K562 (cell line): Measurements from ENCODE around the gene CCDC78. TPM values are rescaled to one million over a fixed set of nuclear protein-coding genes. Genes with fewer than 3 reads are reported as not detected.

ENCODE experiments used
- ATAC-seq: fragments of 200-7000 bp; cut with Tn5 transposase; 3 replicates; pipeline ENCODE4 v1.9.1; 2020; ENCODE audit warnings: moderate library complexity
- BruUV-seq: library from RNA; stranded (reverse); fragments of 400-500 nt; replicated peaks from 2 replicates; lab custom pipeline; 2021; lab: Mats Ljungman, UMichigan
- CTCF ChIA-PET: fragments of 300-600 bp; formaldehyde crosslinking; extraction: SDS; loops from one replicate; lab custom pipeline; 2021; ENCODE audit warnings: low intra/inter-chr PET ratio; lab: Yijun Ruan, JAX
- POLR2A ChIA-PET: fragments of 300-600, 350-650 bp; sonication (Branson Sonifier 250); formaldehyde crosslinking; extraction: SDS; loops from one replicate; lab custom pipeline; 2021; ENCODE audit warnings: antibody characterized with exemption, inconsistent platforms; lab: Yijun Ruan, JAX
- DNase-seq, 4 experiments: peaks; one replicate each; pipeline versions ENCODE4 v3.0.0 to v3.0.0-alpha.2; 2011 to 2018; ENCODE audit warnings: low spot score in 3 of 4, mixed read lengths in 3 of 4; ENCODE audit errors: extremely low read depth in 1 of 4
- FAIRE-seq: peaks from 2 replicates; lab custom pipeline; 2011; peaks lifted over from hg19 to GRCh38; lab: Jason Lieb, UNC
- H2AFZ ChIP-seq: 2 replicates; pipeline ENCODE4 v1.6.0; 2011; ENCODE audit warnings: low read depth, low read length, control low read depth, inconsistent platforms
- H3K27ac ChIP-seq: fragments of 200-600 bp; 3 replicates; pipeline ENCODE4 v1.8.0; 2011; ENCODE audit warnings: low read depth, mild to moderate bottlenecking, control low read depth, inconsistent platforms, low read length, moderate library complexity, mixed read lengths; ENCODE audit errors: extremely low read depth
- H3K27me3 ChIP-seq, 2 experiments: fragments of 300-600 bp in 1 of 2; 2 replicates in 1 of 2; 3 replicates in 1 of 2; pipeline versions ENCODE4 v1.6.0 to v1.8.0; 2011; ENCODE audit warnings: inconsistent platforms in 2 of 2, low read length in 2 of 2, mild to moderate bottlenecking in 1 of 2, mixed read lengths in 1 of 2, moderate library complexity in 1 of 2; ENCODE audit not compliant: control insufficient read depth in 2 of 2, insufficient read depth in 2 of 2
- H3K36me3 ChIP-seq: fragments of 300-600 bp; 3 replicates; pipeline ENCODE4 v1.8.0; 2011; ENCODE audit warnings: mild to moderate bottlenecking, low read length, inconsistent platforms; ENCODE audit not compliant: control insufficient read depth, insufficient read depth
- H3K4me1 ChIP-seq, 2 experiments: fragments of 200-600 bp in 1 of 2; replicated peaks in 1 of 2; 2 replicates in 1 of 2; 3 replicates in 1 of 2; pipeline versions ENCODE4 v1.5.1 to v1.8.0; 2011; ENCODE audit warnings: inconsistent platforms in 2 of 2, low read length in 2 of 2, mild to moderate bottlenecking in 1 of 2, mixed read lengths in 1 of 2, moderate library complexity in 1 of 2; ENCODE audit not compliant: control insufficient read depth in 2 of 2, insufficient read depth in 2 of 2
- H3K4me2 ChIP-seq: 2 replicates; pipeline ENCODE4 v1.6.1; 2011; ENCODE audit warnings: low read length, control low read depth, inconsistent platforms, mixed read lengths; ENCODE audit not compliant: insufficient read depth
- H3K4me3 ChIP-seq: fragments of 200-600 bp; sonication (generic), shearing (Covaris generic); 2 replicates; pipeline ENCODE4 v1.5.1; 2016; ENCODE audit warnings: control low read depth, inconsistent platforms
- H3K79me2 ChIP-seq: fragments of 200-600 bp; 3 replicates; pipeline ENCODE4 v1.8.0; 2011; ENCODE audit warnings: low read length, inconsistent platforms; ENCODE audit not compliant: control insufficient read depth, insufficient read depth
- H3K9ac ChIP-seq, 2 experiments: 2 replicates each; pipeline versions ENCODE4 v1.6.0 to v1.6.1; 2011; ENCODE audit warnings: low read depth in 2 of 2, low read length in 2 of 2, control low read depth in 1 of 2, inconsistent platforms in 1 of 2, mild to moderate bottlenecking in 1 of 2, mixed read lengths in 1 of 2; ENCODE audit not compliant: insufficient read depth in 1 of 2
- H3K9me1 ChIP-seq: one replicate; pipeline ENCODE4 v1.6.0; 2011; ENCODE audit warnings: inconsistent platforms, mild to moderate bottlenecking, low read length, moderate library complexity; ENCODE audit not compliant: control insufficient read depth, insufficient read depth
- H3K9me3 ChIP-seq: replicated peaks from 2 replicates; pipeline ENCODE4 v1.5.1; 2011; ENCODE audit warnings: low read depth, low read length, inconsistent platforms; ENCODE audit not compliant: control insufficient read depth, insufficient read depth
- H4K20me1 ChIP-seq: replicated peaks from 2 replicates; pipeline ENCODE4 v1.6.1; 2011; ENCODE audit warnings: low read length, inconsistent platforms, mixed read lengths; ENCODE audit not compliant: control insufficient read depth, insufficient read depth
- CREBBP ChIP-seq: IDR thresholded peaks from one replicate; pipeline ENCODE4 v1.6.1; 2012; ENCODE audit warnings: low read depth, mild to moderate bottlenecking, control low read depth, inconsistent platforms, low read length
- NFIX ChIP-seq: fragments of 250-450 bp; sonication (Bioruptor Pico); IDR thresholded peaks from 2 replicates; pipeline ENCODE4 v1.4.0; 2020; ENCODE audit warnings: low read depth, mild to moderate bottlenecking, moderate library complexity
- POLR2A ChIP-seq: fragments of 450-650 bp; conservative IDR thresholded peaks from 2 replicates; pipeline ENCODE4 v1.6.1; 2016
- POLR3G ChIP-seq: IDR thresholded peaks from 2 replicates; pipeline ENCODE4 v1.6.1; 2011; ENCODE audit not compliant: insufficient read length, insufficient replicate concordance; ENCODE audit errors: extremely low read depth
- TEAD4 ChIP-seq, 2 experiments: sonication (generic) in 1 of 2; formaldehyde crosslinking in 1 of 2; IDR thresholded peaks; 2 replicates each; pipeline versions ENCODE4 v1.6.1 to v1.8.0; 2012 to 2022; ENCODE audit warnings: borderline replicate concordance in 1 of 2, inconsistent platforms in 1 of 2, low read length in 1 of 2, mild to moderate bottlenecking in 1 of 2, missing genetic modification reagents in 1 of 2
- ZFP30 ChIP-seq: fragments of 250-450 bp; sonication (Bioruptor Pico); IDR thresholded peaks from 2 replicates; pipeline ENCODE4 v1.8.0; 2022; ENCODE audit warnings: moderate library complexity, mild to moderate bottlenecking, inconsistent platforms, borderline replicate concordance
- WGBS: fragments of 100-300 bp; shearing (Covaris generic); methylation state at CpG from one replicate; pipeline ENCODE4 v1.1.6; 2016; ENCODE audit warnings: low coverage, mixed read lengths; ENCODE audit not compliant: insufficient coverage; ENCODE audit errors: missing lambda C conversion rate; 5-methylcytosine and 5-hydroxymethylcytosine counted together
- in situ Hi-C: fragments of 300-500 bp; cut with MboI; formaldehyde crosslinking; loops from 4 replicates; pipeline ENCODE4 v1.15.0; 2018; ENCODE audit warnings: inconsistent platforms, mixed read lengths
- intact Hi-C: fragments of 100-400 bp; cut with micrococcal nuclease; formaldehyde crosslinking; loops from 2 replicates; pipeline ENCODE4 v1.14.2; 2022
- polyA plus RNA-seq, 8 experiments: library from polyadenylated mRNA; depleted of rRNA in 4 of 8; stranded (reverse) in 5 of 8; unstranded in 3 of 8; fragments of >200 nt; fragmentation: Nextera tagmentation in 2 of 8; fragmentation: Illumina TruSeq in 1 of 8; extraction: Ambion mirVana in 2 of 8; extraction: Trizol in 1 of 8; gene quantifications; 2 replicates each; pipeline versions ENCODE4 v1.2.1 to v1.2.3, GENCODE V29; 2011 to 2014; ENCODE audit warnings: inconsistent platforms in 1 of 8, missing spikeins in 1 of 8
- total RNA-seq, 7 experiments: library from RNA; depleted of rRNA in 6 of 7; stranded (reverse); fragments of >200 nt in 6 of 7; fragmentation: Illumina TruSeq in 2 of 7; extraction: Trizol in 2 of 7; gene quantifications; 2 replicates each; pipeline versions ENCODE4 v1.2.1 to v1.2.3, GENCODE V29; 2011 to 2021; ENCODE audit warnings: low replicate concordance in 1 of 7
- TF ChIP-seq, protein P1 (sequence below): sonication (generic); IDR thresholded peaks from 2 replicates; pipeline ENCODE4 v1.6.1; 2016
- TF ChIP-seq, protein P2 (sequence below): fragments of 450-650 bp; IDR thresholded peaks from 2 replicates; pipeline ENCODE4 v1.6.1; 2016; ENCODE audit warnings: borderline replicate concordance
- TF ChIP-seq, protein P3 (sequence below): sonication (generic); formaldehyde crosslinking; IDR thresholded peaks from 2 replicates; pipeline ENCODE4 v1.5.0; 2020; ENCODE audit warnings: missing genetic modification reagents
- TF ChIP-seq, protein P4 (sequence below): sonication (generic); formaldehyde crosslinking; IDR thresholded peaks from 2 replicates; pipeline ENCODE4 v1.9.0; 2022; ENCODE audit warnings: mild to moderate bottlenecking, missing genetic modification reagents
- TF ChIP-seq, protein P5 (sequence below): fragments of 250-450 bp; sonication (Bioruptor Pico); IDR thresholded peaks from 2 replicates; pipeline ENCODE4 v1.5.0; 2021; ENCODE audit warnings: mild to moderate bottlenecking, borderline replicate concordance

CCDC78 gene
- total and polyA plus RNA-seq, 9 of the 15 experiments (the other 6 are each of a cell fraction or from before 2014, with no cell fraction given): 0.24 to 17.7 (median 2.9) TPM

DNA sequence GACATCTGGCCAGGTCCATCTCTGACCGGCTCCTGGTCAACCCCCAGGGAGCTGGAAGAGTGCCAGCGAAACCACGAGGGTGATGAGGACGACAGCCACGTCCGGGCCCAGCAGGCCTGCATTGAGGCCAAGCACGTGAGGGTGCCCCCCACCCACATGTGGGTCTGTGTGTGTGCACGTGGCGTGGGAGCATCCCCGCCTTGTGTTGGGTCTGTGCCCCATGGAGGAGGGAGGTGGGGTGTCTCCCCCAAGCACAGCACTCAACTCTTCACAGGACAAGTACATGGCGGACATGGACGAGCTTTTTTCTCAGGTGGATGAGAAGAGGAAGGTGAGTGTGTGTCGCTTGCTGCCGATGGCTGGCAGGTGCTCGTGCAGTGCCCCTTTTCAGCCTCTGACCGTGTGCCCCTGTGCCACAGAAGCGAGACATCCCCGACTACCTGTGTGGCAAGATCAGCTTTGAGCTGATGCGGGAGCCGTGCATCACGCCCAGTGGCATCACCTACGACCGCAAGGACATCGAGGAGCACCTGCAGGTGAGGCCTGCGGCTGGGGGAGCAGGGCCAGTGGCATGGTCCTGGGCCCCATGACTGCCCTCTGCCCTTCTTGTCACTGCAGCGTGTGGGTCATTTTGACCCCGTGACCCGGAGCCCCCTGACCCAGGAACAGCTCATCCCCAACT is 44.4 kb downstream of the CCDC78 start:
- POLR2A ChIA-PET: interaction anchor here (0.7 to 1.8 kb wide), 11 partner anchors 8 to 636 kb away, joined by 3 to 10 read pairs (median 4); partner anchors contain the start of genes CAPN15, METTL26, WDR24 and WFIKKN1
- BruUV-seq: no TSS peak
- peak overlapping the region; percentile 98 for H3K4me3 ChIP-seq
- H3K79me2 ChIP-seq: peaks cover 41% of the 10 kb centered on the region
- H3K27ac ChIP-seq: peak overlapping the region; percentile 89
- no peaks in the 10 kb centered on the region for H3K27me3 ChIP-seq
- no peaks in the 10 kb centered on the region for H3K9me3 ChIP-seq
- intact Hi-C loops (loop anchor here (5.0 kb wide), 1 partner anchor 285 kb away; the partner anchor contains the start of gene NME4), in situ Hi-C loops (no loop called here)
- no peak overlapping the region for H2AFZ ChIP-seq
- H3K4me2 ChIP-seq: peak overlapping the region; percentile 75
- CTCF ChIA-PET: interaction anchor here (0.6 kb wide), 1 partner anchor 13 kb away, joined by 3 read pairs; no protein-coding TSS in a partner anchor
- H3K9me1 ChIP-seq: peaks cover 11% of the 10 kb centered on the region
- DNase-seq: peak in 3 of 4 experiments; percentile 29 to 89 (median 62)
- ATAC-seq: peak; percentile 11
- H3K4me1 ChIP-seq: peaks cover 33 to 98% of the 10 kb centered on the region in 2 experiments
- H4K20me1 ChIP-seq: peaks cover 21% of the 10 kb centered on the region
- FAIRE-seq: peak; percentile 82
- WGBS: 61% methylated on average over 26 of the region's 28 CpGs
- peak overlapping the region; percentile 83 to 98 for H3K9ac ChIP-seq
- H3K36me3 ChIP-seq: peaks cover 55% of the 10 kb centered on the region
- TF ChIP-seq POLR3G: no peak
- no peak for TF ChIP-seq ZFP30 (CRISPR knock-in tag)
- peak; percentile 19; the same call in 1 of the 2 replicates for TF ChIP-seq POLR2A
- TF ChIP-seq TEAD4 (IDR thresholded peaks at IDR 0.05; ENCODE audit: low read length): peak; percentile 22; the same call in 1 of the 2 replicates
- no peak for TF ChIP-seq TEAD4 (CRISPR knock-in tag; IDR thresholded peaks at IDR 0.05; ENCODE audit: borderline replicate concordance)
- TF ChIP-seq, protein P1, sequence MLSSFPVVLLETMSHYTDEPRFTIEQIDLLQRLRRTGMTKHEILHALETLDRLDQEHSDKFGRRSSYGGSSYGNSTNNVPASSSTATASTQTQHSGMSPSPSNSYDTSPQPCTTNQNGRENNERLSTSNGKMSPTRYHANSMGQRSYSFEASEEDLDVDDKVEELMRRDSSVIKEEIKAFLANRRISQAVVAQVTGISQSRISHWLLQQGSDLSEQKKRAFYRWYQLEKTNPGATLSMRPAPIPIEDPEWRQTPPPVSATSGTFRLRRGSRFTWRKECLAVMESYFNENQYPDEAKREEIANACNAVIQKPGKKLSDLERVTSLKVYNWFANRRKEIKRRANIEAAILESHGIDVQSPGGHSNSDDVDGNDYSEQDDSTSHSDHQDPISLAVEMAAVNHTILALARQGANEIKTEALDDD: no peak
- TF ChIP-seq, protein P2, sequence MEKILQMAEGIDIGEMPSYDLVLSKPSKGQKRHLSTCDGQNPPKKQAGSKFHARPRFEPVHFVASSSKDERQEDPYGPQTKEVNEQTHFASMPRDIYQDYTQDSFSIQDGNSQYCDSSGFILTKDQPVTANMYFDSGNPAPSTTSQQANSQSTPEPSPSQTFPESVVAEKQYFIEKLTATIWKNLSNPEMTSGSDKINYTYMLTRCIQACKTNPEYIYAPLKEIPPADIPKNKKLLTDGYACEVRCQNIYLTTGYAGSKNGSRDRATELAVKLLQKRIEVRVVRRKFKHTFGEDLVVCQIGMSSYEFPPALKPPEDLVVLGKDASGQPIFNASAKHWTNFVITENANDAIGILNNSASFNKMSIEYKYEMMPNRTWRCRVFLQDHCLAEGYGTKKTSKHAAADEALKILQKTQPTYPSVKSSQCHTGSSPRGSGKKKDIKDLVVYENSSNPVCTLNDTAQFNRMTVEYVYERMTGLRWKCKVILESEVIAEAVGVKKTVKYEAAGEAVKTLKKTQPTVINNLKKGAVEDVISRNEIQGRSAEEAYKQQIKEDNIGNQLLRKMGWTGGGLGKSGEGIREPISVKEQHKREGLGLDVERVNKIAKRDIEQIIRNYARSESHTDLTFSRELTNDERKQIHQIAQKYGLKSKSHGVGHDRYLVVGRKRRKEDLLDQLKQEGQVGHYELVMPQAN: peak; percentile 61; the same call in 1 of the 2 replicates
- TF ChIP-seq, protein P3, sequence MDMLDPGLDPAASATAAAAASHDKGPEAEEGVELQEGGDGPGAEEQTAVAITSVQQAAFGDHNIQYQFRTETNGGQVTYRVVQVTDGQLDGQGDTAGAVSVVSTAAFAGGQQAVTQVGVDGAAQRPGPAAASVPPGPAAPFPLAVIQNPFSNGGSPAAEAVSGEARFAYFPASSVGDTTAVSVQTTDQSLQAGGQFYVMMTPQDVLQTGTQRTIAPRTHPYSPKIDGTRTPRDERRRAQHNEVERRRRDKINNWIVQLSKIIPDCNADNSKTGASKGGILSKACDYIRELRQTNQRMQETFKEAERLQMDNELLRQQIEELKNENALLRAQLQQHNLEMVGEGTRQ: peak; percentile 61
- TF ChIP-seq CREBBP: no peak
- TF ChIP-seq, protein P4, sequence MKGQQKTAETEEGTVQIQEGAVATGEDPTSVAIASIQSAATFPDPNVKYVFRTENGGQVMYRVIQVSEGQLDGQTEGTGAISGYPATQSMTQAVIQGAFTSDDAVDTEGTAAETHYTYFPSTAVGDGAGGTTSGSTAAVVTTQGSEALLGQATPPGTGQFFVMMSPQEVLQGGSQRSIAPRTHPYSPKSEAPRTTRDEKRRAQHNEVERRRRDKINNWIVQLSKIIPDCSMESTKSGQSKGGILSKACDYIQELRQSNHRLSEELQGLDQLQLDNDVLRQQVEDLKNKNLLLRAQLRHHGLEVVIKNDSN (CRISPR knock-in tag): peak; percentile 72
- peak; percentile 4; the same call in 1 of the 2 replicates for TF ChIP-seq NFIX (CRISPR knock-in tag)
- TF ChIP-seq, protein P5, sequence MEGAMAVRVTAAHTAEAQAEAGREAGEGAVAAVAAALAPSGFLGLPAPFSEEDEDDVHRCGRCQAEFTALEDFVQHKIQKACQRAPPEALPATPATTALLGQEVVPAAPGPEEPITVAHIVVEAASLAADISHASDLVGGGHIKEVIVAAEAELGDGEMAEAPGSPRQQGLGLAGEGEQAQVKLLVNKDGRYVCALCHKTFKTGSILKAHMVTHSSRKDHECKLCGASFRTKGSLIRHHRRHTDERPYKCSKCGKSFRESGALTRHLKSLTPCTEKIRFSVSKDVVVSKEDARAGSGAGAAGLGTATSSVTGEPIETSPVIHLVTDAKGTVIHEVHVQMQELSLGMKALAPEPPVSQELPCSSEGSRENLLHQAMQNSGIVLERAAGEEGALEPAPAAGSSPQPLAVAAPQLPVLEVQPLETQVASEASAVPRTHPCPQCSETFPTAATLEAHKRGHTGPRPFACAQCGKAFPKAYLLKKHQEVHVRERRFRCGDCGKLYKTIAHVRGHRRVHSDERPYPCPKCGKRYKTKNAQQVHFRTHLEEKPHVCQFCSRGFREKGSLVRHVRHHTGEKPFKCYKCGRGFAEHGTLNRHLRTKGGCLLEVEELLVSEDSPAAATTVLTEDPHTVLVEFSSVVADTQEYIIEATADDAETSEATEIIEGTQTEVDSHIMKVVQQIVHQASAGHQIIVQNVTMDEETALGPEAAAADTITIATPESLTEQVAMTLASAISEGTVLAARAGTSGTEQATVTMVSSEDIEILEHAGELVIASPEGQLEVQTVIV (CRISPR knock-in tag): no peak
